Muscle layer of colon (tissue), 2 donors: ENCODE results near the gene EMC1.
"Not testable (repeated sequence)": the region's sequence is repeated elsewhere in the genome, so short reads cannot be mapped to it uniquely, and the experiment has no call there.

Experiments used
- H3K27ac ChIP-seq: one replicate; pipeline ENCODE4 v1.7.0; 2013; ENCODE audit warnings: low read depth, mild to moderate bottlenecking, low read length, moderate library complexity
- H3K27me3 ChIP-seq, 2 donors: one replicate each; pipeline ENCODE4 v1.7.0; 2013; ENCODE audit warnings: low read length in 2 of 2, mild to moderate bottlenecking in 2 of 2; ENCODE audit not compliant: insufficient read depth in 2 of 2, control insufficient read depth in 1 of 2
- H3K36me3 ChIP-seq: one replicate; pipeline ENCODE4 v1.7.0; 2013; ENCODE audit warnings: mild to moderate bottlenecking, low read length; ENCODE audit not compliant: insufficient read depth
- H3K4me1 ChIP-seq: one replicate; pipeline ENCODE4 v1.7.0; 2013; ENCODE audit warnings: mild to moderate bottlenecking, low read length; ENCODE audit not compliant: insufficient read depth
- H3K4me3 ChIP-seq, 2 donors: one replicate each; pipeline ENCODE4 v1.7.0; 2013; ENCODE audit warnings: low read length in 2 of 2, low read depth in 1 of 2, mild to moderate bottlenecking in 1 of 2, moderate library complexity in 1 of 2
- H3K9ac ChIP-seq: one replicate; pipeline ENCODE4 v1.7.0; 2013; ENCODE audit warnings: low read length
- H3K9me3 ChIP-seq: one replicate; pipeline ENCODE4 v1.7.0; 2013; ENCODE audit warnings: mild to moderate bottlenecking, low read length
- donor health status: abdominal sarcoma.
- donor health status: Adenocarcinoma of cecum.

Gene EMC1

GRCh38 chr1:19257178-19257914, 6.0 kb upstream of the EMC1 start:
- H3K4me3 ChIP-seq, result no peak overlapping the region
- no peaks in the 10 kb centered on the region for H3K27me3 ChIP-seq
- no peak overlapping the region for H3K9ac ChIP-seq
- no peaks in the 10 kb centered on the region for H3K9me3 ChIP-seq
- peaks cover 12% of the 10 kb centered on the region for H3K4me1 ChIP-seq
- no peak overlapping the region for H3K27ac ChIP-seq
- peaks cover 37% of the 10 kb centered on the region for H3K36me3 ChIP-seq

- not testable (repeated sequence) for H3K27ac ChIP-seq, H3K27me3 ChIP-seq, H3K4me3 ChIP-seq, H3K9me3 ChIP-seq, H3K9ac ChIP-seq
- peaks cover 37% of the 10 kb centered on the region for H3K36me3 ChIP-seq
- peaks cover 12% of the 10 kb centered on the region for H3K4me1 ChIP-seq
Observed at GRCh38 chr1:19256301-19256700, 5.0 kb upstream of the EMC1 start.

DNA sequence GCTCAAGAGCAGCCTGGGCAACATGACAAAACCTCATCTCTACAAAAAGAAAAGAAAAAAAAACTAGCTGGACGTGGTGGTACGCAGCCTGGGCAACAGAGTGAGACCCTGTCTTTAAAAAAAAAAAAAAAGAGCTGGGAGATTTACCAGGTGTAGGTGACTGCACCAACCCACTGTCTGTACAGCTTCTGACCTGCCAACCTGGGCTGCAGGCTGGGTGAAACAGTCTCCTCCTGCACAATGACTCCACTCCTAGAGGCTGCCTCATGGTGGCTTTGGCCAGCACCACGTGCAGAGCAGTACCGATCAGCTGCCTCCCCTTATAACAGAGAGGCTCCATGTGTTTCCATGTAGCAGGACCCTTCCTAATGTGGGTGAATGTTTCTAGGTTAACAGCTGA, 4.0 kb upstream of the EMC1 start:
- Histone ChIP-seq H3K27ac (no peak overlapping the region), H3K9ac (no peak overlapping the region), H3K4me3 (no peak overlapping the region), H3K36me3 (peaks cover 37% of the 10 kb centered on the region), H3K4me1 (peaks cover 20% of the 10 kb centered on the region), H3K27me3 (no peaks in the 10 kb centered on the region), H3K9me3 (no peaks in the 10 kb centered on the region)

DNA sequence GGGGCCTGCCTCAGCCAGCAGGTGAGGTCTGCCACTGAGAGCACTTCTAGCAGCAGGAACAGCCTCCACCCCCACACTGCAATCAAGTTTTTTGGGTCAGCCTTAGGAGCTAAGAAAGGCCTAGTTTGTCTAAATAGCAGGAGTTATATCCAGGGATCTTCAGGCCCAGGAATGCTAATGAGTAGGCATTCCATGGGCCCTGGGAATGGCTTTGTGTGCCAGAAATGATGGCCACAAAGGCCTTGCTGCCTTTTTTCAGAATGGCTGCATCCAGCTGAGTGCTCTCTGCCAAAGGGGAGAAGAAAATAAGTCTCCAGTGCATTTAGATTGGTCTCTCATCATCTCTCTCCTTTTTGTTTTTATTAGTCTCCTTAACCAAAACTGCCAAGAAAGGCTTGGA, 3.1 kb upstream of the EMC1 start:
- Histone ChIP-seq H3K36me3 (peaks cover 34% of the 10 kb centered on the region), H3K9me3 (no peaks in the 10 kb centered on the region), H3K9ac (no peak overlapping the region), H3K27ac (no peak overlapping the region), H3K27me3 (no peaks in the 10 kb centered on the region), H3K4me3 (no peak overlapping the region), H3K4me1 (peaks cover 22% of the 10 kb centered on the region)

DNA sequence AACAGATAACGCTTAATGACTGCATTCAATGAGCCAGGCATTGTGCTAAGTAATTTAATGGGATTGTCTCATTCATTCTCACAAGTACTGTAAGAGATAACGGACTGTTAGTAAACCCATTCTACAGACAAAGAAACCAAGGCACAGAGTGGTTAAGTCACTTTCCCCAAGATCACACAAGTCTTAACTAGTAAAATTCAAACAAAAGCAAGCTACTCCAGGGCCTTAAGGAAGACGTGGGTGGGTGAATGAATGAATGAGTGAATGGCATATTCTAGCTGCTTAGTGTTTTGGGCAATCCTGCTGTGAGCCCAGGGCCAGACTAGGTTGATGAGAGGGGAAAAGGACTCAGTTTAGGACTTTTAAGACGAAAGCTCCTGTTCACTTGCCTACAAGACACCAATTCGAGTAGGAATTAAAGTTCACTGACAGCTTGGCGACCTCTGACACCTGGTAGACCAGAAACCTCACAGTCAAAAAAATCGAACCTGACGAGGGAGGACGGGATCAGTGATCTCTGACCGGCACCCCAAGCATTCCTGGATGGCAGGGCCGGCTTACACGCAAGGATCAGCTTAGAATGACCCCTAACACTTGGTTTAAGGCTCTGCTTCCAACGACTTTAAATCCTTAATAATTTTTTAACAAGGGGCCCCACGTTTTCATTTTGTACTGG, 557 bp downstream of the EMC1 start:
- Histone ChIP-seq H3K4me3 (peak overlapping the region; percentile 84 to 90), H3K4me1 (peaks cover 22% of the 10 kb centered on the region), H3K27ac (peak overlapping the region; percentile 90), H3K9ac (peak overlapping the region; percentile 72), H3K27me3 (no peaks in the 10 kb centered on the region), H3K9me3 (no peaks in the 10 kb centered on the region), H3K36me3 (peaks cover 3% of the 10 kb centered on the region)

DNA sequence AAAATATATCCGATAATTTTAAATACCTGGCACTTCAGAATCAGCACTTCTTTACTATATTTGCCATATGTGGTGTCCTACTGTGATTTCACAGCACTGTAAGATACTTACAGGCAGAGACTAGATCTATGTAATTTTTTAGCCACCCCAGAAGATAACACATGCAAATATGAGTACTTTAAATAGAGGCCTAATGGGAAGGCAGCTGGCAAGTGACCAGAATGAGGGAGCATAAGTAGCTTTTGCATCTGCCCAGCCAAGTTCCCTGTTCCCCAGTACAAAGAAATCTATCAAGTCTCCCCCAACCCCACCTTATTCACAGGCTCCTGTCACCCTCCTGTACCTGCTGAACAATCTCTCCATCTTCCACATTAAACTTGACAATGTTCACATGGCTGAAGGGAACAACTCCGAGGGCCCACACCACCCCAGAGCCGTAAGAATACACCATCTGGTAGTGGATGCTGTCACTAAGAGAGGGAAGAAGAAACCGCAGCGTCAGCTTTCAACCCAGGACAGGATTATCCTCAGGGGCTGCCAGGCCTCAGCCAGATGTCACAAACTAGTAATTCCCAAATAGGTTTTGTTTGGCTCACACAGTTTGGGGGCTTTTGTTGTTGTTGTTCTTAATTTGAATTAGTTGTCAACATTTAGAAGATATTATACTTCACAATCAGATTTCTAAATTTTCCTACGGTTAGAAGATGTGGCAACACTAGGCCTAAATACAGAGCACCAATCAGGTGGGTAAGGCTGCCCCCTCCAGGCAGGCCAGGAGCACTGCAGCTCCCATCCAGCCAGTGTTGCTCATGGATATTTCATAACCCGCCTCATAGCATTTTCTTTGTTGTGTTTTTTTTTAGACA, 10.4 kb downstream of the EMC1 start:
- H3K36me3 ChIP-seq, result peaks cover 81% of the 10 kb centered on the region
- peak overlapping the region; percentile 27 for H3K27ac ChIP-seq
- H3K27me3 ChIP-seq, result no peaks in the 10 kb centered on the region
- H3K4me3 ChIP-seq, result no peak overlapping the region
- H3K9me3 ChIP-seq, result no peaks in the 10 kb centered on the region
- H3K4me1 ChIP-seq, result peaks cover 7% of the 10 kb centered on the region
- H3K9ac ChIP-seq, result peak overlapping the region; percentile 70

DNA sequence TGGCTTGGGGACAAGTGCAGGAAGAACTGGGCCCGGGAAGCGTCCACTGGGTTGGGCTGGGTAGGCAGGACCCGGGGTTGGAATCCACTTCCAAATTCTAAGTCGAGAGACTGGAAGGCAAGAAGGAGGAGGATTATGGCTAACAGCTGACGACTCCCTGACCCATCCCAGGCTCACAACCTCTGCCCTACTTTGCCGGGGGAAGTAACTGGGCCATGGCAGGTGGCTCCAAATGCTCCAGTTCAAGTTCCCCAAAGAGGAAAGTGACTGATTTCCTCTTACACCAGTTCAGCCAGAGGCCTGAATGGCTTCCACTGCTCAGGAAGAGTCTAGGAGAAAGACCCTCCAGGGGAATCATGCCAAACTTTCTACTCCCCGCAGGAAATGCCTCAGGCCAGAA, 11.4 kb downstream of the EMC1 start:
- no peak overlapping the region for H3K27ac ChIP-seq

GRCh38 chr1:19234224-19234623, 17.1 kb downstream of the EMC1 start:
- Histone ChIP-seq H3K36me3 (peaks cover 62% of the 10 kb centered on the region), H3K27ac (no peak overlapping the region), H3K9me3 (no peaks in the 10 kb centered on the region), H3K9ac (no peak overlapping the region), H3K4me3 (no peak overlapping the region), H3K4me1 (peaks cover 34% of the 10 kb centered on the region), H3K27me3 (no peaks in the 10 kb centered on the region)

More for the DNA sequence above, 11.4 kb downstream of the EMC1 start:
- Histone ChIP-seq H3K36me3 (peaks cover 84% of the 10 kb centered on the region), H3K9me3 (no peaks in the 10 kb centered on the region), H3K9ac (no peak overlapping the region), H3K4me3 (no peak overlapping the region), H3K4me1 (peaks cover 7% of the 10 kb centered on the region), H3K27me3 (no peaks in the 10 kb centered on the region)

- H3K9me3 ChIP-seq, result no peaks in the 10 kb centered on the region
- H3K4me3 ChIP-seq, result no peak overlapping the region
- H3K4me1 ChIP-seq, result peaks cover 34% of the 10 kb centered on the region
- H3K27me3 ChIP-seq, result no peaks in the 10 kb centered on the region
- no peak overlapping the region for H3K9ac ChIP-seq
- peaks cover 44% of the 10 kb centered on the region for H3K36me3 ChIP-seq
- H3K27ac ChIP-seq, result peak overlapping the region; percentile 77
Observed at GRCh38 chr1:19232524-19232846, 18.8 kb downstream of the EMC1 start.

- not testable (repeated sequence) for H3K9me3 ChIP-seq, H3K27me3 ChIP-seq, H3K9ac ChIP-seq, H3K4me3 ChIP-seq
- Histone ChIP-seq H3K4me1 (peaks cover 34% of the 10 kb centered on the region), H3K27ac (peak overlapping the region; percentile 16), H3K36me3 (peaks cover 43% of the 10 kb centered on the region)
Observed at GRCh38 chr1:19231736-19232523, 19.4 kb downstream of the EMC1 start.

GRCh38 chr1:19229828-19230325, 21.4 kb downstream of the EMC1 start:
- Histone ChIP-seq H3K27me3 (no peaks in the 10 kb centered on the region), H3K9me3 (no peaks in the 10 kb centered on the region), H3K36me3 (peaks cover 52% of the 10 kb centered on the region), H3K4me1 (peaks cover 34% of the 10 kb centered on the region), H3K4me3 (no peak overlapping the region), H3K27ac (no peak overlapping the region), H3K9ac (no peak overlapping the region)
